Putamen (tissue), 1 donor: ENCODE measurements around the gene C1orf21.
"Not testable (repeated sequence)": the region's sequence is repeated elsewhere in the genome, so short reads cannot be mapped to it uniquely, and the experiment has no call there.

Source experiments
- DNase-seq: peaks from one replicate; pipeline ENCODE4 v3.0.0-alpha.2; 2016; ENCODE audit warnings: low spot score

C1orf21 gene

GRCh38 chr1:184597650-184598357 lies 211.0 kb downstream of the C1orf21 start:
- no peak for DNase-seq

GRCh38 chr1:184598403-184599193 lies 211.8 kb downstream of the C1orf21 start:
- no peak for DNase-seq

GRCh38 chr1:184604152-184604900 lies 217.5 kb downstream of the C1orf21 start:
- no peak for DNase-seq

- DNase-seq, result no peak
Observed at GRCh38 chr1:184605941-184606340, 219.1 kb downstream of the C1orf21 start.

GRCh38 chr1:184606786-184607185 lies 220.0 kb downstream of the C1orf21 start:
- DNase-seq, result no peak

GRCh38 chr1:184608581-184608980 lies 221.8 kb downstream of the C1orf21 start:
- DNase-seq, result no peak

GRCh38 chr1:184608990-184609389 lies 222.2 kb downstream of the C1orf21 start:
- no peak for DNase-seq

GRCh38 chr1:184610876-184611595 lies 224.2 kb downstream of the C1orf21 start:
- no peak for DNase-seq

GRCh38 chr1:184612229-184612628 lies 225.4 kb downstream of the C1orf21 start:
- not testable (repeated sequence) for DNase-seq

- no peak for DNase-seq
Observed at GRCh38 chr1:184614667-184615066, 227.8 kb downstream of the C1orf21 start.

- no peak for DNase-seq
Observed at GRCh38 chr1:184615301-184615700, 228.5 kb downstream of the C1orf21 start.

GRCh38 chr1:184616504-184616903 lies 229.7 kb downstream of the C1orf21 start:
- no peak for DNase-seq

- no peak for DNase-seq
Observed at GRCh38 chr1:184617433-184618029, 230.7 kb downstream of the C1orf21 start.

- no peak for DNase-seq
Observed at GRCh38 chr1:184618851-184619250, 232.0 kb downstream of the C1orf21 start.

GRCh38 chr1:184620469-184620868 lies 233.6 kb downstream of the C1orf21 start:
- DNase-seq, result no peak

GRCh38 chr1:184621260-184621659 lies 234.4 kb downstream of the C1orf21 start:
- no peak for DNase-seq

- DNase-seq, result no peak
Observed at GRCh38 chr1:184622136-184622823, 235.5 kb downstream of the C1orf21 start.

- no peak for DNase-seq
Observed at GRCh38 chr1:184623404-184623803, 236.6 kb downstream of the C1orf21 start.

- no peak for DNase-seq
Observed at GRCh38 chr1:184624051-184624450, 237.2 kb downstream of the C1orf21 start.

- no peak for DNase-seq
Observed at GRCh38 chr1:184624626-184625025, 237.8 kb downstream of the C1orf21 start.

- DNase-seq, result no peak
Observed at GRCh38 chr1:184625271-184625670, 238.4 kb downstream of the C1orf21 start.
